Hippocampal formation (tissue), 2 donors: Measurements from ENCODE around the gene TAF3.
A peak's percentile ranks its signal among the peaks of the same experiment; 100 is the strongest.
"Not testable (repeated sequence)": the region's sequence is repeated elsewhere in the genome, so short reads cannot be mapped to it uniquely, and the experiment has no call there.

Source experiments
- DNase-seq, 2 donors: peaks; one replicate each; lab custom pipeline; 2025; lab: John Stamatoyannopoulos, UW

The TAF3 gene, protein sequence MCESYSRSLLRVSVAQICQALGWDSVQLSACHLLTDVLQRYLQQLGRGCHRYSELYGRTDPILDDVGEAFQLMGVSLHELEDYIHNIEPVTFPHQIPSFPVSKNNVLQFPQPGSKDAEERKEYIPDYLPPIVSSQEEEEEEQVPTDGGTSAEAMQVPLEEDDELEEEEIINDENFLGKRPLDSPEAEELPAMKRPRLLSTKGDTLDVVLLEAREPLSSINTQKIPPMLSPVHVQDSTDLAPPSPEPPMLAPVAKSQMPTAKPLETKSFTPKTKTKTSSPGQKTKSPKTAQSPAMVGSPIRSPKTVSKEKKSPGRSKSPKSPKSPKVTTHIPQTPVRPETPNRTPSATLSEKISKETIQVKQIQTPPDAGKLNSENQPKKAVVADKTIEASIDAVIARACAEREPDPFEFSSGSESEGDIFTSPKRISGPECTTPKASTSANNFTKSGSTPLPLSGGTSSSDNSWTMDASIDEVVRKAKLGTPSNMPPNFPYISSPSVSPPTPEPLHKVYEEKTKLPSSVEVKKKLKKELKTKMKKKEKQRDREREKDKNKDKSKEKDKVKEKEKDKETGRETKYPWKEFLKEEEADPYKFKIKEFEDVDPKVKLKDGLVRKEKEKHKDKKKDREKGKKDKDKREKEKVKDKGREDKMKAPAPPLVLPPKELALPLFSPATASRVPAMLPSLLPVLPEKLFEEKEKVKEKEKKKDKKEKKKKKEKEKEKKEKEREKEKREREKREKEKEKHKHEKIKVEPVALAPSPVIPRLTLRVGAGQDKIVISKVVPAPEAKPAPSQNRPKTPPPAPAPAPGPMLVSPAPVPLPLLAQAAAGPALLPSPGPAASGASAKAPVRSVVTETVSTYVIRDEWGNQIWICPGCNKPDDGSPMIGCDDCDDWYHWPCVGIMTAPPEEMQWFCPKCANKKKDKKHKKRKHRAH

DNA sequence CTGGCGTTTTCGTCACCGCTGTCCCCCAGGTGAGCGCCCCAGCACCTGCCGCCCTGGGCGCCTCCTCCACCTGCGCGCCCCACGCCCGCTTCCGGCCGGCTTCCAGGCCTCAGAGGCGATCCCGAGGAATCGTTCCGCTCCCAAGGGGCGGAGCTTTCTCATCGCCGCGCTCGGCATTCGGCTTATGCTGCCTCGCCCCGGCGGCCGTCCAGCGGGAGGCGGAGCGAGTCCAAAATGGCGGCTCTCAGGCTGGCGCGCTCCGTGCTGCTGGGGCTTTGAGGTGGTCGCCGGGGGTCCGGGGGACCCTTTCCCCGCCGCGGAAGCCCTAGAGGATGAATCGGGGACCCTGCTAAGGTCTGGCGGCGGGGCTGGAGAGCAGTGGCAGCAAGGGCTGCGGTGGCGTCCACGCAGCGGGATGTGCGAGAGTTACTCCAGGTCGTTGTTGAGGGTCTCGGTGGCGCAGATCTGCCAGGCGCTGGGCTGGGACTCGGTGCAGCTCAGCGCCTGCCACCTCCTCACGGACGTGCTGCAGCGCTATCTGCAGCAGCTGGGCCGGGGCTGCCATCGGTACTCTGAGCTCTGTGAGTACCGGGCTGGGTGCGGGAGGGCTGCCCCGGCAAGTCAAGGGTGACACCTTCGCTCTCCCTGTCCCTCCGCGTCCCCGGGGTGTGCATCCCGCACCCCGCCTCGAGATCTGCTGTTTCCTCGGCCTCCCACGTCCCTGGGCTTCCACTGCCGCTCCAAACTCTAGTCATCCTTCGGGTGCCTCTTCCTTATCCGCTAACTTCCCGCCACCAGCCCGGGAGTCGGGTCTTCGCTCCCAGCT is at the start of gene TAF3:
TAF3 (plus strand) TSS at position 211 of the 826 bp plus-strand sequence; CDS start at position 416, 205 bp downstream.
- peak; percentile 89 to 92 for DNase-seq

DNA sequence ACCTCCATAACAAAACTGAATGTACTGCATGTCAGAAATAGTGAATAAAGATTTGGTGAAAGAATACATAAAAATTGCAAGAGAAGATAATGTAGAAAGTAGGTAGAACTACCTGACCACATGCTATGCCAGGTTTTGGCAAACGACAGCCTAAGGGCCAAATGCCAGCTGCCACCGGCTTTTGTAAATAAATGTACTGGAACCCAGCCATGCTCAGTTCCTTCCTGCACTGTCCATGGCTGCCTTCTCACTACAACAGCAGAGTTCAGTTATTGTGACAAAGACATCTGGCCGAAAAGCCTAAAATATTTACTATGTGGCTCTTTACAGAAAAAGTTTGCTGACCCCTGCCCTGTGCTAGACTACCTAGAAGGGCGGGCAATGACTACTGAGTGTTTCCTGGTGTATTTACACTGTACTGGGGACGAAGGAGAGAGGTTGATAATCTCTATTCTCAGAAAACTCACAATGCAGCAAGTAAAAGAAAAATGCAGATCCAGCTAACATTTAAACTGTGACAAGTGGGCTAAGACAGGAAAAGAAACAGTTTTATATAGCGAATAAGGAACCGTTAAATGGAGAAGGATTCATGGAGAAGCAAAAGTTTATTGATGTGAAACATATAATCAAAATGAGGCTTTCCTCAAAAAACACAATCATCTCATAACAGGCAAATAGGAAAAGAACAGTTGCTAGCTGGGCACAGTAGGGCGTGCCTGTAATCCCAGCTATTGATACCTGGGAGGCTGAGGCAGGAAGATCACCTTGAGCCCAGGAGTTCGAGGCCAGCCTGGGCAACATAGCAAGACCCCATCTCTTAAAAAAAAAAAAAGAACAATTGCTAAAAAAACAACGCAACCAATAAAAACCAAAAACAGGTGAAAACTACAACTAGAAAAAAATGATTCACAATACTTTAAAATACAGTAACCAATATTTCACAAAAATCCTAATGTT is 44.2 kb upstream of the TAF3 start:
- DNase-seq: no peak

DNA sequence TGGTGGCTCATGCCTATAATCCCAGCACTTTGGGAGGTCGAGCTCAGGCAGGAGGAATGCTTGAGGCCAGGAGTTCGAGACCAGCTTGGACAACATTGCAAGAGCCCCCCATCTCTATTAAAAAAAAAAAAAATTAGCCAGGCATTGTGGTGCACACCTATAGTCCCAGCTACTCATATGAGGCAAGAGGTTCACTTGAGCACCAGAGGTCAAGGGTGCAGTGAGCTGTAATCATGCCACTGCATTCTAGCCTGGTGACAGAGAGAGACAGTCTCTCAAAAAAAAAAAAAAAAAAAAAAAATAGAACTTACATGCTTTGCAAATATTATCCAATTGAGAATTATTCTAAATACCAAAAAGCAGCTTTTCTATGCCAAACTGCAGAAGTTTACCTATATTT is 41.5 kb upstream of the TAF3 start:
- DNase-seq: no peak

DNA sequence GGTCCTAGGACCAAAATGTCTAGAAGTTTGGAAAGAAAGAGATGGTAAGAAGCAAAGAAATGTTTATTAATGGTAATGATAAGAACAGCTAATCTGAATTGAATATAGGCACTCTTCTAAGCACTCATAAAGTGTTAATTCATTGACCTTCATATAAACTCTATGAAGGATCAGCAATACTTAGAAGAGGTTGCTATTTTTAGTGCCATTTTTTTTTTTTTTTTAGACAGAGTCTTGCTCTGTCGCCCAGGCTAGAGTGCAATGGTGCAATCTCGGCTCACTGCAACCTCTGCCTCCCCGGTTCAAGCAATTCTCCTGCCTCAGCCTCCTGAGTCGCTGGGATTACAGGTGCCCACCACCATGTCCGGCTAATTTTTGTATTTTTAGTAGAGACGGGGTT is 36.1 kb upstream of the TAF3 start:
- DNase-seq: not testable (repeated sequence)

DNA sequence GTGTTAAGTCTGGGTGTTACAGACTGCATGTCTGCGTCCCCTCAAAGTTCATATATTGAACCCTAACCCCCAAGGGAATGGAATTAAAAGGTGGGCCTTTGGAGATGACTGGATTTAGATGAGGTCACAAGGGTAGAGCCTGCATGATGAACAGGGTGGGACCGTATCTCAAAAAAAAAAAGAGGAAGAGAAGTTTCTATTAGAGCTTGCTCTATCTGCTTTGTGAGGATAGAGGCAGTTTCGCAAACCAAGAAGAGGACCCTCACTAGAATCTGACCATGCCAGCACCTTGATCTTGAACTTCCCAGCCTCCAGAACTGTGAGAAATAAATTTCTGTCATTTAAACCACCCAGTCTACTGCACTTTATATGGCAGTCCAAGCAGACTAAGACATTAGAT is 31.9 kb upstream of the TAF3 start:
- no peak for DNase-seq

DNA sequence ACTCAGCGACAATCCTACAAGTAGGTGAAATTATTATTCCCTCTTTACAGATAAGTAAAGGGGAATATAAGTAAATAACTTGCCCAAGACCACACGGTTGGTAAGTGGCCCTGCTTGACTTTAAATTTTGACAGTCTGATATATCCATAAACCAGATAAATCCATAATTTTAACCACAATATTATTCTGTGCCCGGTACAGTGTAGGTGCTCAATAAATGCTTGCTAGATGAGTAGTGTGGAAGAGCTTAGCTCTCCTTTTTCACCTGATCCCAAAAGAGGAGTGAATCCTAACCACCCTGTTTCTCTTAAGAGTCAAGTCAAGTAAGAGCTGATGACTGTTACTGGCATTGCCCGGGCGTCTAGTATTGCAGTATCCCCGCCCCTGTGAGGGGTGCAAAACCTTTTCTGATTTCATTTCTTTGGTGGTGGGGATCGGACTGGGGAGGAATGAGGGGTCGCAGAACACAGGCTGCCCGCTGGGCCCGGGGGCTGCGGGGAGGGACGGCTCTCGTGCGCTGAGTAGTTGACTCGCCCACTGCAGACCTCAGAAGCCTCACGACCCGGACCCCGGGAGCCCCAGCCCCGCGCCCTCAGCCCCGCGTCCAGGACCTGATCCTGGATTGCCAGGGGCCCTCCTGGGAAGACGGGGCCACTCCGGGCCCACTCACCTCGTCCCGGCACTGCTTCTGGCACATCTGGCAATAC is 31.0 kb upstream of the TAF3 start:
- no peak for DNase-seq

DNA sequence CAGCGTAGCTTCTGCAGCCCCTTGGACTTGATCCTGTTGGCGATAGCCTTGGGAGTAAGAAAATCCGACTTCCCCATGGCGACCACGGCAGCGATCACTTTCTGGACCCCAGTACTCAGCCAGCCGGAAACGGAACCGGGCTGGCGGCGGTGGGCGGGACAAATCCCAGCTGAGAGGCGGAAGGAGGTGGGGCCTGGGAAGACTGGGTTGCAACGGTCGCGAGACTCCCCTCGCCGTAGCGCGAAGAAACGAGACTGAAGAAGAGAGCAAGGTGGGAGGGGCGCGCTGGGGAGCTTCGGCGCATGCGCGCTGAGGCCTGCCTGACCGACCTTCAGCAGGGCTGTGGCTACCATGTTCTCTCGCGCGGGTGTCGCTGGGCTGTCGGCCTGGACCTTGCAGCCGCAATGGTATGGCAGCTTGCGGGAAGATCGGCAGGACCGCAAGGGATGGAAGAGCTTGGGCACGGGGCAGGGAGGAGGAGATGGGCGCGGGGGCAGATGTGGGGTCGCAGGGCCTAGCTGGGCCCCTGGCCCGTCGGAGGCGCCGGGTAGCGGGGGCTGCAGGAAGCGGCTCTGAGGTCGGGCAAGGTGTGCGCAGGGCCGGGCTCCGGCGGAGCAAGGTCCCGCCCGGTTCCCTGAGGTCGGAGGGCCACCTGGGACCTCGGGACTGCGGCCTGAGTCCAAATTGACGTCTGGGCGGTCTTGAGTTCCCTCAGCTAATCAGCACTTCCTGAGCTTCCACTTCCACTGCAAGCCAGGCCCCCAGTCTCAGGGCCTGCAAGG is 30.3 kb upstream of the TAF3 start, which contains the start of the genes ATP5F1C and KIN:
ATP5F1C (plus strand) TSS at position 321 of the 782 bp plus-strand sequence; CDS start at position 352, 31 bp downstream.
KIN (minus strand) TSS at position 137 of the 782 bp plus-strand sequence; CDS start at position 77, 60 bp downstream.
- peak; percentile 96 for DNase-seq

DNA sequence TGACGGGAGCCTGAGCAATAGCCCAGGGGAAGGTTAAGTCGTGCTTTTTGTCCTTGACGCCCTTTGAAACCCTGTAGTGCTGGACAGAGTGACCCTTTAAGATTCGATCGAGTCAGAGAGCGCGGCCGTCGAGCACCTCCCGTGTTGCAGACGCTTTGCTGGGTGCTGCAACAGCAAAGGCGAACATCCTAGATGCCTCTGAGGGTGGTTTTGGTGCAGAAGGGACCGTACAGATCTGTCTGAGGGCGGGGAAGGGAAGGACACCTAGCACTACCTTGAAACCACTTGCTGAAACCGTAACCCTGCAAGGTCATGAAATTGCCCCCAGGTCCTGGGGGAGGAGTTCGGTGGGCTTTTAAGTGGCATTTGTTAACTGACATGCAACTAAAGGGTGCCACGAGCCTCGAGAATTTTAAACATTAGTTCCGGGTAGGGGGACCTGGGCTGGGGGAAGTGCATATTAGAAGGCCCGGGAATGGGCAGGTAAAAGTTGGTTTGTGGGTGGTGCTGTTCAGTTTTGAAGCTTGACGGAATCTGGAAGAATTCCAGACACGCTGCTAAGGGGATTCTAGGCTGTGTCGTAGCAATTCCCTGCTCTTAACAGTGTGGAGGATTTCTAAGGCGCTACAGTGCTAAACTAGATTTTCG is 29.5 kb upstream of the TAF3 start:
- no peak for DNase-seq

DNA sequence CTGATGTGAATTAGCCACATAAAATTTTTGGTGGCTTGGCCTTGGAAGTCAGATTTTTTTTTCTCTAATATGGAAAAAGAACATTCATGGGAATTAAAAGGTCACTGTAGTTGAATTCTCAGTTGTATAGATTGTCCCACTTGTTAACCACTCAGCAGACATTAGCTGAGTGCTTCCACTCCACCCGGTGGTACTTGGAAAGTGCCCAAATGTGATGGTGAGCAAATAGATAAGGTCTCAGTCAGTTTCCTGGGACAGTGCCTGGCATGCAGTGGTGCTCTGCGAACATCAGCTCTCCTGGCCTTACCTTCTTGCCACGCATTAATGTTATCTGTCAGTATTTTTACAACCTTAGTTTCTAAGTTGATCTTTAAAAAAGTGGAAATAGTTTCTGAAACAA is 28.9 kb upstream of the TAF3 start:
- DNase-seq: no peak

DNA sequence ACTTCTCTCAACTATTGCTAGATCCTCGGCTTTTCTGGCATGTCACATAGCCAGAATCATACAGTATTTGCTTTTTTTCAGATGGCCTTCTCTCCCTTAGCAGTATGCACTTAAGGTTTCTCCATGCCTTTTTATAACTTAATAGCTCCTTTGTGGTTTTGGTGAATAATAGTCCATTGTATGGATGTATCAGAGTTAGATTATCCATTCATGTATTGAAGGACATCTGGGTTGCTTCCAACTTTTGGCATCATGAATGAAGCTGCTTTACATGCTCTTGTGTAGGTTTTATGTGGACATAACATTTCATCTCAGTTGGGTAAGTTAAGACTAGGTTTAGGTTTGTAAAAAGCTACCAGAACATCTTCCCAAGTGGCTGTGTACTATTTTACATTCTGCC is 25.8 kb upstream of the TAF3 start:
- DNase-seq: peak in 1 of 2 donors; percentile 13

DNA sequence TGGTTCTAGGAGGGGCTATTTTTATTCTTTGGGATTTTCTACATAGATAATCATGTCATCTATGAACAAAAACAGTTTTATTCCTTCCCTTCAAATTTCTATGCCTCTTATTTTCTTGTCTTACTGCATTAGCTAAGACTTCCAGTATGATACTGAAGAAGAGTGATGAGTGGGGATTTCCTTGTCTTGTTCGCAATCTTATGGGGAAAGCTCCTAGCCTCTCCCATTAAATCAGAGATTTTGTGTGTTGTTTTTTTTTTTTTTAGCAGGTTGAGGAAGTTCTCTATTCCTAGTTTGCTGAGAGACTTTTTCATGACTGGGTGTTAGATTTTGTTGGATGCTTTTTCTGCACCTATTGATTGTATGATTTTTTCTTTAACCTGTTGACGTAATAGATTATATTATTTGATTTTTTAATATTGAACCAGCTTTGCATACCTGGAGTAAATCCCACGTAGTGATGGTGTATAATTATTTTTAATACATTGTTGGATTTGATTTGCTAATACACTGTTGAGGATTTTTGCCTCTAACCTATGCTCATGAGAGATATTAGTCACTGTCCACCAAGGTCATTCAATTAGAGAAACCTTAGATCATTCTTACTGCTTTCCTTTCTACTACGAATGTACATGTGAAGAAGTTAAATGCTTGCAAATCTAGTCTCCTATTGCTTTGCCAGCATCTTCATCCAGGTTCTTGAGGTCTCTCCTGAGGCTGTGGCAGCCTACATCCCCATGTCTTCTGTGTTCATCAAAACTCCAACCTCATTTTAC is 23.9 kb upstream of the TAF3 start:
- DNase-seq: no peak

DNA sequence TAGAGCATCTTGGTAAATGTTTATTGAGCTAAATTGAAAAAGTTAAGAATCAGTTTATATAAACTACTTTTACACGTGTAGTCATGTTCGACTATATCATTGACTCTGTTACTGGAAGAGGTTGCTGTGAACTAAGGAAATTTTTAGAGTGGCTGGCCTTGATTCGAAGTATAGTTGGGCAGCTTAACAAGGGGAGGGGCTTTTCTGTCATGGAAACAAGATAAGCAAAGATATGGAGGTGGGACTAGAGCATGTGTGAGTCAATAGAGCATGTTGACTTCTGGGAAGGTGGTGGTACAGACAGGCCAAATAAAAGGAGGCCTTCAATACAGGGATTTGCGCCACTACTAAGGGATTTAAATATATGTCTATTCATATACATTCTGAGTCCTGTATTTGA is 22.7 kb upstream of the TAF3 start:
- DNase-seq: no peak

DNA sequence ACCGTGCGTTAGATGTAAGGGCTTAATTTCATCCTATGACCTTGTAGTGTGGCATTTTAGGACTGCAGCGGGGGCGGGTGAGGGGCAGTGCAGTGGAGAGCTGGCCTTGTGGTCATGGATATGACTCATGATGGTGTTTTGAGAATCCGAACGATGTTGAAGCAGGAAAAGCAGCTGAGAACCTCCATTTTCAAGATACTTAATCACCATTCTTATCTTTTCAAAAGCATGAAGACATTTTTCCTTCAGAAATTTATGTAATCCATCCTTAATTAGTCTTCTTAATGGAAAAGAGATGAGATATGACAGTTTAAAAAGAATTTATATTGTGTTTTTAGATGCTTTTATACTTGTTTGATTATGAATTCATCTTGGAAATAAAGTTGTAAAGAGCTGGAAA is 20.7 kb upstream of the TAF3 start:
- no peak for DNase-seq

DNA sequence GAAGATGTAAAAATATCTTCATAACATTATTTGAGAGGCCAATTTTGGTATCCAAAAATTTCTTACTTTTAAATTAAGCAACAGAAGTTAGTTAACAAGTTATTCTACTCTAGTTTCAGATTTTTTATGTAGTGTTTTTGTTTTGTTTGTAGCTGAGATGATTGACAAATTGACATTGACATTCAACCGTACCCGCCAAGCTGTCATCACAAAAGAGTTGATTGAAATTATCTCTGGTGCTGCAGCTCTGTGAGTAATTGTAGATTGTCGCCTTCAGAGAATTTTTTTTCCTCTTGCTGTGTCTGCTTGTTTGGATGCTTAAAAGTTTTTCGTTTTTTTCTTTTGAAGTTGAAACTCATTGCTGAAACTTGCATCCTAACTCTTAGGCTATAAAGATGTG is 15.7 kb upstream of the TAF3 start:
- DNase-seq: no peak

DNA sequence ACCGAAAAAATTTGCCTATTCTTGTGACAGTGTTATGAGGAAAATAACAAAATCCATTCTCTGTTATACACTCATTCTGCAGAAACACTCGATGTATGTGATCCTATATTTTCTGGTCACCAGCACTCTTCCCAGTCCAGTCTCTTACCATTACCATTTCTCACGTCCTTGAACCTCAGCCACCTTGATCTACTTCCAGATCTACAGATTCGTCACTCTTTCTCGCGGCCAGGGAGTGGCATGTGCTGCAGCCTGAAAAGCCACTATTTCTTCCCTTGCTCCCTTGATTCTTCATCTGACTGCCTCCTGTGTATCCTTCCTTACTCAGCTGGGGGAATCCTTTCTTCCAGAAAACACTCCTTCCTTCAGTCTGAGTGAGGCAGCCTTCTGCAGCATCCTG is 14.1 kb upstream of the TAF3 start:
- DNase-seq: no peak

DNA sequence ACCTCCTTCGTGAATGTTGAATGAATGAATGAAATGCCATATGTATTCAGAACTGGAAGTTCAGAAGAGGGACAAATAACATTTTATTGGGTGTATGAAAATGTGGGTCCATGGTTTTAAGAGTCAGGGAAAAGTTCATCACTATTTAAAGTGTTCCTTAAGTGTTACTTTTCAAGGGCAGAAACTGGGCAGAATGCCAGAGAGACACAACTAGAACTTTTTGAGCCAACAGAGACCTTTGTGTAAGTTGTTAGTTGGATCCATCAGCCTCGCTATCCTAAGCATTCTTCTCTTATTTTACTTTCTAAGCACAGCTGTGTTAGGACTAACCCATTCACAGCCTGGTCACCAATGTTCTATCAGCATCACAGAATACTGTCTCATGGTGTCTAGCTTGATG is 13.6 kb upstream of the TAF3 start:
- no peak for DNase-seq

DNA sequence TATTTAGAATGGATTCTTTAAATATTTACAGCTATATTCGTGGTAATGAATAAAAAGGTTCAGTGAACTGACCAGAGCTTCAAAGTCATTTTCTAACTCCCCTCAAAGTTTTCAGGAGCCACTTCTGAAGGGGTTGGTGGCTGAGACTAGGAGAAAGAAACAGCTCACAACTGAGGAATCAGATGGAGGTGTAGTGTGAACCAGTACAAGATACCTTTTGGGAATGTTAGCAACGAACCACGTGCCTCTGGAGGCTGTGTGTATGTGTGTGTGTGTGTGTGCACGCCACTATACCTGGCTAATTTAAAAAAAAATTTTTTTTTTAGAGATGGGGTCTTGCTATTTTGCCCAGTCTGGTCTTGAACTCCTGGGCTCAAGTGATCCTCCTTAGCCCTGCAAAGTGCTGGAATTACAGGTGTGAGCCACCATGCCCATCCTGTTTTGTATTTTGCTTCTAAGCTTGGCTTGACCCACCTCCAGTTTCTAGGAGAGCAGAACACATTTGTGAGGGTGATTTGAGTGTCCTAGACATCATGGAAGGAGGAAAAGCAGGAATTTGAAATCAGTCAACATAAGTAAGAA is 9.5 kb upstream of the TAF3 start:
- no peak for DNase-seq
